HCT116 (cell line): Measurements from ENCODE around the gene TRIM67.

Source experiments
- CBX3 ChIP-seq: IDR thresholded peaks from 2 replicates; pipeline ENCODE4 v1.6.1; 2012; ENCODE audit warnings: low read depth
- CTCF ChIP-seq, 3 experiments: fragments of 200-600 bp in 1 of 3; sonication (generic) in 1 of 3; IDR thresholded peaks in 2 of 3; conservative IDR thresholded peaks in 1 of 3; 2 replicates each; pipeline ENCODE4 v1.5.1; 2012 to 2017; ENCODE audit warnings: low read depth in 2 of 3, low read length in 2 of 3, antibody characterized with exemption in 1 of 3, borderline replicate concordance in 1 of 3, control low read depth in 1 of 3, mild to moderate bottlenecking in 1 of 3, mixed read lengths in 1 of 3, mixed run types in 1 of 3, moderate library complexity in 1 of 3; ENCODE audit not compliant: insufficient read depth in 1 of 3
- ELF1 ChIP-seq: IDR thresholded peaks from 2 replicates; pipeline ENCODE4 v1.6.1; 2012; ENCODE audit warnings: low read depth, borderline replicate concordance
- EZH2 ChIP-seq: fragments of 200-600 bp; sonication (generic); IDR thresholded peaks from 2 replicates; pipeline ENCODE4 v1.6.1; 2017; ENCODE audit warnings: antibody characterized with exemption, mixed run types
- EZH2phosphoT487 ChIP-seq: fragments of 200-600 bp; IDR thresholded peaks from 2 replicates; pipeline ENCODE4 v1.6.1; 2018; ENCODE audit warnings: antibody characterized with exemption, borderline replicate concordance
- POLR2A ChIP-seq: IDR thresholded peaks from 2 replicates; pipeline ENCODE4 v1.7.0; 2011; ENCODE audit warnings: borderline replicate concordance; ENCODE audit not compliant: insufficient read depth, insufficient read length; ENCODE audit errors: extremely low read depth
- REST ChIP-seq: IDR thresholded peaks from 2 replicates; pipeline ENCODE4 v1.6.1; 2012; ENCODE audit warnings: low read depth
- ZFX ChIP-seq: fragments of 450-650 bp; IDR thresholded peaks from 2 replicates; pipeline ENCODE4 v1.6.1; 2017
- TF ChIP-seq, protein P1 (sequence below): IDR thresholded peaks from 2 replicates; pipeline ENCODE4 v1.6.1; 2012

- no peak for TF ChIP-seq EZH2
- TF ChIP-seq ZFX: no peak
- TF ChIP-seq REST: no peak
- TF ChIP-seq CTCF (IDR thresholded peaks at IDR 0.05 in 2 of 3, conservative IDR thresholded peaks at IDR 0.05 in 1 of 3; ENCODE audit: borderline replicate concordance in 1 of 3, insufficient read depth in 1 of 3, low read depth in 2 of 3, low read length in 2 of 3): no peak
- no peak for TF ChIP-seq POLR2A
- no peak for TF ChIP-seq EZH2phosphoT487
- no peak for TF ChIP-seq CBX3
- no peak for TF ChIP-seq ELF1
- TF ChIP-seq, protein P1, sequence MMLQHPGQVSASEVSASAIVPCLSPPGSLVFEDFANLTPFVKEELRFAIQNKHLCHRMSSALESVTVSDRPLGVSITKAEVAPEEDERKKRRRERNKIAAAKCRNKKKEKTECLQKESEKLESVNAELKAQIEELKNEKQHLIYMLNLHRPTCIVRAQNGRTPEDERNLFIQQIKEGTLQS: no peak
Measured at GRCh38 chr1:231220801-231221200, 58.9 kb downstream of the TRIM67 start.
